Stimulated activated CD8-positive, alpha-beta memory T cell treated with anti-CD3 and anti-CD28 coated beads, Interleukin-7, amount 100 ng/mL, for 4 hours (primary cell): ENCODE measurements around the gene HOXB5.
A peak's percentile ranks its signal among the peaks of the same experiment; 100 is the strongest.

ENCODE experiments used
- DNase-seq, 2 donors: peaks; one replicate each; pipeline ENCODE4 v3.0.0-alpha.2; 2020; ENCODE audit warnings: low read depth in 2 of 2

The HOXB5 gene

DNA sequence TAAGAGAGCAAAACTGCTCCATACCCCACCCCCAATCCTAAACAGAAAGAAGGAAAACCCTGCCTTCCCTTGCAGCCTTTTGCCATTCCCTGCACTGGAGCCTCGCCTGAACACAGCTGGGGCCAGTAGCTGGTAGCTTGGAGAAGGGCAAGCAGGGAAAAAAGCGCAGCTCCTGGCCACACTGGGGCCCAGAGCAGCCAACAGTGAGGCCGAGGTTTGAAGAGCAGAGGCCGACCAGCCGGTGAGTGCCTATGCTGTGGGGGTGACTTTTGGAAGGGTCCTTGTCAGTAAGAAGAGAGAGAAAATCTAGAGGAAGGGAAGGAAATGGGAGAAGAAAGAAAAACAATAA lies 35.8 kb upstream of the HOXB5 start:
- DNase-seq = no peak

DNA sequence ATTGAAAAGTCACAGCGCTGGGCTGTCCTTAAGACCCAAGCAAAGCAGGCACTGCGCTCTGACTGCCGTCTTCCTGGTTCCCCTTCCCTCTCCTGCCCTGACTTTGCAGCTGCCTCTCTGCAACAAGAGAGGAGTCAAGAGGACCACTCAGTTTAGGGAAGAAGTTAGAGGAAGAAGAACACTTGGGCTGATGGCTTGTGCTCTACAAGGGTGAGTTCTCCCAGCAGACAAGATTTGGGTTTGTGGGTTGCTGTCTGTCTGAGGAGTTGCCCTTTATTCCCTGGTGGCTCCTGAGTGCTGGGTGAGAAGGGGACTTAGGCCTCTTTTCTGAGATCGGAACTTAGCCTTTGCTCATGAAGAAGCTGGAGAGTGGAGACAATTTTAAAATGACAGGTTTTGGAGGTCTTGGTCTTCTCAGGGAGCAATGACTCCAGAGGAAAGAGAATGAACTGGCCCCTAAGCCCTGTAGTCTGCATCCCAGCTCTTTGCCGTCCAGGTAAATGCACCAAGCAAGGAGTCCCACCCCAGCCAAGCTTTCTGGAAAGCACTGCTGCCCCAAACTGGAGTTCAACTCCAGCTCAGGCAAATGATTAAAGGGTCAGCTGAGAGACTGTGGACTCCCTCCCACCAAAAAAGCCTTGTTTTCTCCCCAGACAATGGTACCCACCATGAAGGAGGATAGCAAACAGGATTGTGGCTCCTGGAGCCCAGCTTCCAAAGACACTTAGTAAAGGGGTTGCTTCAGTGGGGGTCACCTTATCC lies 35.3 kb upstream of the HOXB5 start:
- no peak for DNase-seq

DNA sequence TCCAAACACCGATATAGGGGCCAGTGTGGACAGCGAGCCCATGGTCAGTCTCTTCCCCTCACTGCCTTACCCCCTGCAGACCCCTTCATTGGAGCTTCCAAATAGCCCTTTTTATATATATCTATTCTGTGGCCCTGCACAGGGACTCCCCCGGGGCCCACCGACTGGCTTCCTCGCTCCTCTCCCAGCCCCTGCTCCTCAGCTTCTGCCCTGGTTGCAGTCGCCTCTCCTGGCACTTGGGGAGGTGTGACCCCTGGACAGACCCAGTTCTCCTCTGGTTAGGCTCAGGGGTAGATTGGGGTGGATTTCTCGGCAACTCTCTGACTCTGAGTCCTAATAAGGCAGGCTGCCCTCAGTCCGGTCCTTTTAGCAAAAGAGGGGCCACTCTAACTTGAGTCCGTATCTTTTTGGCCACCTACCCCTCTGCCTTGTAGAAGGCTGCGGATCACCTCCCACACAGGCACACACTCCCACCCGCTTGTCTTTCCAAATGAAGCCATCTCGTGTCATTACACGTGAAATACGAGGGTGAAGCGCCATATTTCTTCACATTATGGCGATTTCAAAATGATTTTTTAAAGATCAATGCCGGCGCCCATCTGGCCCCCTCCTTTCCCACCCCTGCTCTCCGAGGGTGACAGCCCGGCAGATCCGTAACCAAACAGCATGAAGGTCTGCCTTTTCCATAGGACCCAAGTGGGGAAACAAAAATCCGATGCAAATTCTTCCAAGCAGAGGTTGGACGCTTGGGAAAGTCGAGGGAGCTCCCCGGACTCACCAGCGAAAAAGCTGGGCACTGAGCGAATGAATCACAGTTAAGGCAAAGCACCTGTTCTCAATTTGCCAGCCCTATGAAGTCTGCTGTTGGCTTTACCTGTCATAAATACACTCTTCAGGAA lies 34.3 kb upstream of the HOXB5 start:
- no peak for DNase-seq

DNA sequence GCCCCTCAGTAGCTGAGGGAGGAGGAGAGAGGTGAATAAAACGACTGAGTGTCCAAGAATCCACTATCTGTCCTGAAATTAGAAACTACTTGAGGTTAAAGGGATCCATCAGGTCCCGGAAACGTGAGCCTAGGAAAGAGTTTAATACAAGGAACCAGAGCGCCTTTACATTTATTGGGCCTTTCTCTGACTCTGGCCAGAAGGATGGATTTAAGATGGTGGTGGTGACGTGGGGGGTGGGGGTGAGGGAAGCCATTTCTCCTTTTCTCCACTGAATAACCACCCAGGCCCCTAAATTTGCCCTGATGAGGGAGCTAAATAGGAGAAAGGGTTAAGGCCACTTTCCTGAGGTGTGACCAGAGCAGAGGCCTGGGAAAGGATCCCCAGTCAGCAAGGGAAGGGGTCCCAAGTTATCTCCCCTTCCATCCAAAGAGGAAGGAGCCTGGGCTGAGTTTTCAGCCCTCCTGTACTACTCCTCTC lies 33.6 kb upstream of the HOXB5 start:
- no peak for DNase-seq

DNA sequence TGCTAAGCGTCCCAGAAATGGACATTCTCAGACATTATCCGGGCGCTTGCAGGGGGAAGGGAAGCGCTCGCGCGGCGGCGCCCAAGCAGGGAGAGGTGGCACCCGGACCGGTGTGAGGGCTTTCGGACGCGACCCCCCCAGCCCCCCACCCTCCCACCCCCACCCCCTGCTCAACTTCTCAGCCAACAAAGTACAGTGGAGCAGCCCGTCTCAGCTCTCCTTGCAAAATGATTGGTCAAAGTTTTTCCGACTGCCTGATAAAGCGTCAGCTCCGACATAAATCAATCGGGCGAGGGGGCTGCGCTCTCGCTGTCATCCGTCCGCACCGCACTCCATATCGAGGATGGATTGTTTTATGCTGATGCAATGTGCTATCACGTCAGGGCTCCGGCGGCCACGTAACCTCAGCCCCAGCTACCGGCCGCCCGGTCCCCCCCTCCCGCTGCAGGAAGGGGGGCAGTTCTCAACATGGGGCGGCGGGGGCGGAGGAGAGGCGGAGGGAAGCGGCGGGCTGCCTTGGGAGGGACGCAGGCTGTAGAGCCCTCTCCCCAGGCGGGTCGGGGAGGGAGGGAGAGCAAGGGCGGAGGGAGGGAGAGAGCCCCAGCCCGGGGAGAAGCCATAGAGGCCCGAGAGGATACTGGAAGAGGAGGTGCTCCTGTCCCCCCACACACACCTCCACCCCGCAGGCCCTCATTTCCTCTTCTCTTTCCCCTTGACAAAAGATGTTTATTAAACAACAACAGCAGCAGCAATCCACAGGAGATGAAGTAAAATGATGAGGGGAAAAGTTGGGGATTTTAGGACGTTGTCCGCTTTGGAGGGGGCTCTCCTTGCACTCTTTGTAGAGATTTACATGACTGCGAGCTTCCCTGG lies 32.9 kb upstream of the HOXB5 start, which contains the start of gene HOXB9:
Gene HOXB9 (minus strand): TSS at position 114 of the 873 bp plus-strand sequence. CDS start 89 bp downstream, at position 25.
- DNase-seq = peak; percentile 52 to 70

DNA sequence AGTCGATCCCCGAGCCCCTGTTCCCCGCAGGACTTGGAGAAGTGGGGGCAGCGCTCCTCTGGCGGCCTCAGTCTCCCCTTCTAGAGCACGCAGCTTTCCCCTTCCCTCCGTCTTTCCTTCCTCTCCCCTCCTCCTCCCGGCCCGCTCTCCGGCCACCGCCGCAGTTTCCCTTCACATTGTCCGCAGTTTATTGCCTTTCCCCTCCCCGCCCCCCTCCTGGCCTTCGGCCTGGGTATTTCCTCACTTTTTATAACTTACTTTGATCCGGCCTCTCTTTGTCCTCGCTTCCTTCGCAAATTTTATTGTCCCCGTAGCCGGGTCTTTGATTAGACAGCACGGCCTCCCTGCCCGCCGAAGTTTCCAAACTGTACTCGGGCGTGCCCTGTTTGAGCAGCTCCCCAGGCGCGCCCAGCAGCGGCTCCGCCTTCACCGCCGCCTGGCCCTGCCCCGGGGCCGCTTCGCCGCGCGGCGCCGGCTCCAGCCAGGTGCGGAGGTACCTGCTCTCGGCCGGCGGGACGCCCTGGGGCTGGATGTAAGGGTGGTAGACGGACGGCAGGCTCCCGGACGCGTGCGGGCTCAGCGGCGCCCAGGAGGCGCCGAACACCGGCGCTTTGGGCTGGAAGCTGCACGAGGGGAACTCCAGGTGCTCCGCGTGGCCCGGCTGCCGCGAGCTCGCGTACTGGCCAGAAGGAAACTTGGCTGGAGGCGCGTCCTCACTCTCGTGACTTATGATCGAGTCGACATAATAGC lies 32.1 kb upstream of the HOXB5 start:
- peak in 1 of 2 donors; percentile 35 for DNase-seq

DNA sequence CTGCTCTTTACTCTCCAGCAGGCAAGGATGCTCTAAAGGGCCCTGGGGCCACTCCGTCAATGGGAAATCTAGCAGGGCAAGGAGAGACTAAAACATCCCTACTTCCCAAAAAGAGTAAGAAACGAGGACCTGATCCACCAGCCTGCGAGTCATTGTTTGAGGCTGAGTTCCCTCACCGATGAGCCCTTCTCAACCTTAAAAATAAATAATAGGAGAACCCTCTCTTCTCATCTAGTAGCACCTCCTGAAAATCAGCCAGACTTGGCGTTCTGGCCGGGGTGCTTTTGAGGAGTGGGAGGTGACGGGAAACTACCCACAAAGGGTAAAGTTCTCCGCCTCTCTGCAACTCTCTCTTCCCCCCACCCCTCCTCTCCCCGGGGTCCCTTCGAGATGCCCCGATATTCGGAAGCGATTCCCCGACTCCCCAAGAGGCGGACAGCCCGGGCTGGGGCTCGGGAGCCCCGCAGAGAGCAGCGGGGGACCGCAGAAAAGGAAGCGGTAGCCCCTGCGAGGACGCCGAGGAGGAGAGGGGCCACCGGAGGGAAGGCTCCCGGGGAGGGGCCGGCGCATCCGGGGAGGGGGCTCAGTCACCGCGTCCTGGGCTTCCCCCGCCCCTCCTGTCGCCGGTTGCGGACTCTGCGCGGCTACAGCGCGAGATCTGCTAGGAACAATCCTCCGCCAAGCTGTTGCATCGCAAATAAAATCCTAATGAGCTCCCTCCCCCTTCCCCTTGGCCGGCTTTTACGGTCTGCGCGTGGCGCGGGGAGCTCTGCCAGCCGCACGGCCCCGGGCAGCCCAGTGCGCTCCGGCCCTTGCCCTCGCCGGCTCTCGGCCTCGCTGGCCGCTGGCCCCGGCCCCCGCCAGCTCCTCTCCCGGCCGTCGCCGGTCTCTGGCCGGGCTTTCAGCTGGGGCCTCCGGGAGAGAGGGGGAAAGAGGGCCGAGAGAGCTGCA lies 31.2 kb upstream of the HOXB5 start:
- DNase-seq = no peak

DNA sequence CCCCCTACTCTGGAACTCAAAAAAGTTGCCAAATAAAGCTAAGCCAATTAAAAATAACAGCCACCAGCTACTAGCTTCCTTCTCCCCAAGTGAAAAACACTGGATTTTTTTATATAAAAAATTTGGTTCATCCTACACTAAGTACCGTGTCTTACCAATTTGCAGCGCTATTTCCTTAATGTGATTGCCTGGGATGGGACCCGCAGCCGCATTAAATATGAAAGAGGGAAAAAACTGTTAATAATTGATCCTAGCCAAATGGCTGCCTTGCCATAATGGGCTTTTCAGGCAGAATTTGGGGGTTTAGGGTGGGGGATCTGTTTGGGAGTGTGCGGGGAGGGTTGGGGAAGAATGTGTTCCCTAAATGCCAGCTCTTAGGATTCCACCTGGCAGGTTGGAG lies 30.5 kb upstream of the HOXB5 start:
- DNase-seq = no peak

DNA sequence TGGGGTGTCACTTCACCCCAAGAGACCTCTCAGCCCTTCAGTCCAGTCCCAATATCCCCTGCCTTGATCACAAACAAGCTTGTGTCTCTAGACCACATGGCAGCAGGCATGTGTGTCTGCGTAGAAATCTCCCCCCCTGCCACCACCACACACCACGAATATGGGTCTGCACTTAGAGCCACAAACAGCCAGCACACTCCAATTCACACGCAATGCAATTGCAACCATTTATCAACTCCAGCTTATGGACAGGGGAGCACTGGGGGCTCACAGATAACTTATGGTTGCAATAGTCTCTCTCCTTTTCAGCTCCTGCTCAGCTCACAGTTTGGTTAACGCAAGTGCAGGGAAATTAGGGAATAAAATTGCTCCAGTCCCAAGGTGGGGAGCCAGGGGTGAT lies 30.0 kb upstream of the HOXB5 start:
- no peak for DNase-seq

DNA sequence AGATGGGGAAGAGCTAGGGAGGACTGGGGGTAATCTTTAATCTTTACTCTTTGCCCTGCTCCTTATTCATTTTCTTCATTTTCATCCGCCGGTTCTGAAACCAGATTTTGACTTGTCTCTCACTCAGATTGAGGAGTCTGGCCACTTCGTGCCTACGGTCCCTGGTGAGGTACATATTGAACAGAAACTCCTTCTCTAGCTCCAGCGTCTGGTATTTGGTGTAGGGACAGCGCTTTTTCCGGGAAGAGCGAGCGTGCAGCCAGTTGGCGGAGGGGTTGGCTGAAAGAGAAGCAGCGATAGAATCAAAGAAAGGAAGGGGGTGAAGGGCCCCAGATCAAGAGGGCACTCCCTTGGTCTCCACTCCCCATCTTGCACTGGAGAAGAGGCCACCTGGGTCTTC lies 29.3 kb upstream of the HOXB5 start:
- no peak for DNase-seq

DNA sequence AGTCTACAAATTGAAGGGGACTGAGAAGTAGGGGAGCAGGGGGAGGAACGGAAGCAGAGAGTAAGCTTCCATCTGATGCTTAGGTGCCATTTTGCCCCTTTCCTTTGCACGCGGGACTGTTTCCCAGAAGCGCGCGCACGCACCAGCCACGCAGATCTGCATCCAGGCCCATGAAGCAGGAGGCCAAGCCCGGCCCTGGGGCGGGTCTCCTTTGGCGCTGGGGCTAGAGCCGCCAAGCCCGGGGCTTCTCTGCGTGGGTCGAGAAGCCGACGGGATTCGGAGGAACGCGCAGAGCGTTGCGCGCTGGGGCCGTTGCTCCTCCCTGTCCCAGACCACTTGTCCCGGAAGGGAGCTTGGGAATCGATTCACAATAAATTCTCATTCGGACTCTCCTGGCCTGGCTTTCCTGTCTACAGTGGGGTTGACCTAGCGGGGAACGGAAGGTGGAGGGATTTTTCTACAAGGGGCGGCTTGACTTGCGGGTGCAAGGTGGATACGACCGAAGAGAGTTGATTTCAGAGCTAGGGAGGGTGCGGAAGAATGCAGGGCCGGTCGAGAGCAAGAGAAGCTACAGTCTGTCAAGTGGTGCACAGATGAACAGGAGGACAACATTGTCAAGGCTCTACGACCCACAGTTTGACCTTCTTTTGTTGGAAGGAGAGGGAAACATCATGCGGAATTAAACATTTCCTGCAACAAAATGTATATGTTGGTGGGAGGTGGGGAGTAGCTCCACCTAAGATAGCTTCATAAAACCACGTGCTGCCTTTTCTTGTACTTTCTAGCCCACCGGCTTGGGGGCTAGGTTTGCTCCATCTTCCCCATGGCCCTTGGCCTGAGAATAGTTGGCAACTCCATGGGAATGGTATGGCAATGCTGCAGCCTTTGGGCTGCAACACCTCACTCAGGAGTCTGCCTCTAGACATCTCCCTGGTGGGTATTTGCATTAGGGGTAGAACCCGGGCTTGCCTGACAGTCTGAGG lies 28.1 kb upstream of the HOXB5 start:
- no peak for DNase-seq

DNA sequence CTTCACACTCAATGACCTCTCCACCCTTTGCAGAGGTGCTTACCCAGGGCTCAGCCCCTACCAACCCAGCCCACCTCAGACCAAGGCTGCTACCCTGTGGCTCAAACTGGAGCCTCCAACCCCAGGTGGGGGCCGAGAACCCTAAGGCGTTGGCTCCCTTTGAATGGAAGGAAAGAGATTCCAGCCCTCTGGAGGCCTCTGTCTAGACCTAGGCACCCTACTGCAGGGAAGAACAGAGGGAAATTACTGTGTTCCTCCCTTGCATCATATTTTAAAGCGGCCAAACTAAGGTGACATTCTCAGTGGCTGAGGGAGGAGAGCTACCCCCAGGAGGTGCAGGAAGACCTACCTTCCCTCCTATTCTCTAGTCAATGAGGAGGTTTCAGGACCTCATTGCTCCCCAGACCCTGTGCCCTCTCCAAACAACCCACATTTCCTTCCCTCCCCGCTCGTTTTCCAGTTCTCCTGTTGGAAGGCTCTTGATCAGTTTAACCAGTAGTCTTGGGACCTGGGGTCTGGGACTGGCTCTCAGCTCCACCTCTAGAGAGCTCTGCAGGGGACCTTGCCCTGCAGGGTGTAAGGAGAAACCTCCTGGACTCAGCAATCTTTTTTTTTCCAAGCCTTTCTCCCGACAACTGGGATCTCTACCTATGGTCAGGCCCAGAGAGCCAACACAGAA lies 27.0 kb upstream of the HOXB5 start:
- DNase-seq = no peak

DNA sequence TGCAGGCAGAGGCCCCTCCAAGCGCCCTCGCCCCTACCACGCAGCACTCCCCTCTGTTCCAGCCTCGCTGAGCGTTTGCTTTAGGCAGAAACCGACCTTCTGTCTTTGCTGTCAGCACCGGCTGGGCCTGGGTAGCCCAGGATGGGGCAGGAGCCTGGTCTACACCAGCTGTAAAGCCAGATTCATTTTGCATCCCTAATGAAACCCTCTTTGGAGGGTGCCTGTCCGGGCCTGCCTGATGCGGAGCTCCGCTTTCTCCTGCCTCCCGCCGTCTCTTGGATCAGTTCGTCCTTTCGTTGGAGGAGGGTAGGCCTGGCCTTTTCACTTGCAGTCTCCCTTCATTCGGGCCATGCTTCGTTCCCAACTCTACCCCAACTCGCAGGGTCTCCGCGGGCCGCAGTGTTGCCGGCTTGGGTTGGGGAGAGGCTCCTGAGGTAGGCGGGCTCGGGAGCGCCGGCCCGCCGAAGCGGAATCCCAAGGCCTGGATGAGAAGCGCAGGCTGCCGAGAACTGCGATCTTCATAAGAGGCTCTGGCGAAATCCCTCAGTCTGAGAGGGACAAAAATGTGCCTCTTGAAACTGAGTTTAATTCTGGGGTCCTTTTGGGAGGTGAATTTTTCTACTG lies 26.4 kb upstream of the HOXB5 start:
- no peak for DNase-seq

DNA sequence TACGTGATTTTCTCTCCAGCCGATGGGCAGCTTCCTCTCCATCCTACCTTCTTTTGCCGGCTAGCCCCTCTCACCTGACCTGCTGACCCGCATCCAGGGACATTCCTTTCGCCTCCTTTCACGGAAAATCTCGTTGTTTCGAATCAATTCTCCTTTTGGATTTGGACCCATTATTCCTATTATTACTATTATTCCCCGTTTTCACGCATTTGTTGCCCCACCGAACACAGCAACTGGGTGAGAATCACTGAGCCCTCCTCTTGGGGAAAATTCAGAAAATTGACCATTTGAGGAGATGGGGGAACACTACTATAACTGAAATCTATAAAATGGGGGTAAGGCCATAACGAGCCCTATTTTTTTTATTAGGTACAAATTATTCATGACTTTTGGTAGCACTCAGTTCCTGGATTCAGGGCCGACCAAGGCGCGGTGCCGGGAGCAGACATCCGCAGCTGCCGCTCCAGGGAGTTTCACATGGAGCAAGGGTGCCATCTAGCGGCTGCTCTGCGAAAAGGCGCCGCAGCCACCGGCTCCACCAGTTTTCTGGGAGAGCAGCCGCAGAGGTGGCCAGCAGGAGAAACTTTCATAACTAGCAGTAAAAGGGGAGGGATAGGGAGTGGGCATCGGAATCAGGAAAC lies 24.8 kb upstream of the HOXB5 start:
- DNase-seq = peak; percentile 54 to 65

DNA sequence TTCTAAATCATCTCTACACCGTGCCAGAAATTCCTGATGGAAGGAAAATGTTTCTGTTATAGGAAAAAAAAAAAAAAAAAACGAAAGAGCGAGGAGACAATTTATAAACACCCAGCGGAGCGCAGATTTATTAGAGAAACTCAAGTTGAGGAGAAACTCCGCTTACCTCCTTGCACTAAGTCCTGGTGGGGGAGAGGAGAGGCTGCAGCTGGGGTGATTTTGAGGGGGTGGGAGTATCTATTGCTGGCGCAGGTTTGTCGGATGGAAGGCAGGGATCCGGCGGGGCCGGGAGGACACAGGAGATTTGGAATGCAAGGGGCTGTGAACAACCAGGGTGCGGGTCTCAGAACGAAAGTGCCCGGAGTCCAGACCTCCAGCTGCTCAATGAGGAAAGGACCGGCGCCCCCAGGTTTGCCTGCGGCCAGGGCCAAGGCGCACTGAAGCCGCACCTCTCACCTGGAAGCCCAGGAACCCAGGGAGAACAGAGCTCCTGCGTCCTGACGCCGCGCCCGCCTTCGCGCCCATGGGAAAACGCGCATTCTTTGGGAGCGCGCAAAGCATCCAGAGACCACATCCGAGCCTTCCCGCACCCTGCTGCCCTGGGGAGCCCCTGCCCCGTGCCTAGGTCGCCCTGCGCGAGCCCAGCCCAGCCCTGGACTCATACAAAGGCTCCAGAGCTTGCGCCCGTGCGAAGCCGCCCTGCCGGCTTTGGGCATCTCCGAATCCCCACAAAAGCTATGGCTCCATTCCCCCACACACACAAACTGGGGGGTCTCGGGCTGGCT lies 24.1 kb upstream of the HOXB5 start:
- DNase-seq = no peak

DNA sequence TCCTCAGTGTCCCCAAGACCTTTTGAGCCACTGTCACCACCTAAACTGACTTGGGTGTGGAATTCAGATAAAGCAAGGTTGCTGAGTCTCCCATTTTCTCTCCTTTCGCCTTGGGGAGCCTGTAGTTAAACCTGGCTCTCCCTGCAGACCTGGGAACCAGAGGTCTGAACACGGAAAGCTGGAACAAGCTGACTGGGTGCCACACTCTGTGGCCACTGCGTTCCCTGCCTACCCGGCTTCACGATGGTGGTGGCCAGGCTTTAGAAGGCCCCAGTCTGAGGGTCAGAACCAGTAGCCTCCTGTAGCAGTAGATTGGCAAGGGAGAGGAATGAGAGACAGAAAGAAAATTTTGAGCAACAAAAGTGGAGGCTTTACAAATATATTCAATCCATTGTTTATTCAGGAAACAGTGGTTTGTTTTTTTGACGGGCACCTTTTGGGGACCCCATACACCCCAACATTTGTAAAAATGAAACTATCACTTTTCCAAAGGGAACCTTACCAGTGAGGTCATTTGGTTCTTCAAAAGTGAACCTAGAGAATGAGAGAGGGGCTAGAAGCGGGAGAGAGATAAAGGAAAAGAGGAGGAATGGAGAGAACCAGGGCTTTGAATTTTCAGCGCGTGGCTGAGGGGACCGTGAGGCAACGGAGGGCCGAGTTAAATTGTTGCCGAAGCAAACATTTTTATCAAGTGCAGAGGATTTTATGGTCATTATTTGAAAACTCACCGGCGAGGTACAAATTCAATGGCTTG lies 23.3 kb upstream of the HOXB5 start:
- DNase-seq = no peak
